IMR-90 (cell line): Measurements from ENCODE around the gene POLD3. TPM values are rescaled to one million over a fixed set of nuclear protein-coding genes. Genes with fewer than 3 reads are reported as not detected.

ENCODE experiments used
- ATAC-seq: fragments of 200-7000 bp; cut with Tn5 transposase; 2 replicates; pipeline ENCODE4 v1.9.1; 2020; ENCODE audit warnings: low read depth, mild to moderate bottlenecking, moderate library complexity
- BruUV-seq: library from RNA; stranded (reverse); fragments of 400-500 nt; replicated peaks from 2 replicates; lab custom pipeline; 2021; lab: Mats Ljungman, UMichigan
- CTCF ChIA-PET: fragments of 300-600 bp; formaldehyde crosslinking; extraction: SDS; loops from one replicate; lab custom pipeline; 2021; ENCODE audit warnings: antibody characterized with exemption; lab: Yijun Ruan, JAX
- POLR2A ChIA-PET: fragments of 300-600 bp; sonication (Branson Sonifier 250); formaldehyde crosslinking; loops from one replicate; lab custom pipeline; 2022; ENCODE audit warnings: antibody characterized with exemption; ENCODE audit not compliant: unreplicated experiment; lab: Charles Lee
- DNase-seq: peaks from one replicate; pipeline ENCODE4 v3.0.0; 2013
- H2AFZ ChIP-seq: replicated peaks from 2 replicates; pipeline ENCODE3; 2013; ENCODE audit warnings: low read length, mild to moderate bottlenecking; ENCODE audit not compliant: poor library complexity
- H2AK5ac ChIP-seq: 2 replicates; pipeline ENCODE4 v1.6.1; 2013; ENCODE audit warnings: low read depth, low read length, inconsistent platforms
- H2AK9ac ChIP-seq: replicated peaks from 2 replicates; pipeline ENCODE3; 2013; ENCODE audit warnings: mild to moderate bottlenecking, low read depth, low read length, moderate library complexity; ENCODE audit not compliant: poor library complexity
- H2BK120ac ChIP-seq: 2 replicates; pipeline ENCODE4 v1.6.1; 2013; ENCODE audit warnings: low read depth, low read length, inconsistent platforms
- H2BK15ac ChIP-seq: 3 replicates; pipeline ENCODE4 v1.6.1; 2013; ENCODE audit warnings: low read depth, low read length, inconsistent platforms
- H2BK20ac ChIP-seq: 2 replicates; pipeline ENCODE4 v1.6.1; 2013; ENCODE audit warnings: low read depth, mild to moderate bottlenecking, inconsistent platforms, low read length, moderate library complexity
- H2BK5ac ChIP-seq: 2 replicates; pipeline ENCODE4 v1.6.1; 2013; ENCODE audit warnings: mild to moderate bottlenecking, low read depth, low read length, inconsistent platforms; ENCODE audit not compliant: poor library complexity, severe bottlenecking
- H3K14ac ChIP-seq: replicated peaks from 2 replicates; pipeline ENCODE4 v1.6.1; 2013; ENCODE audit warnings: low read depth, low read length, inconsistent platforms
- H3K18ac ChIP-seq: 2 replicates; pipeline ENCODE4 v1.6.1; 2013; ENCODE audit warnings: low read depth, low read length, control low read depth
- H3K23ac ChIP-seq: 2 replicates; pipeline ENCODE4 v1.6.1; 2013; ENCODE audit warnings: low read depth, low read length, inconsistent platforms
- H3K27ac ChIP-seq: 2 replicates; pipeline ENCODE4 v1.5.1; 2013; ENCODE audit warnings: mild to moderate bottlenecking, control low read depth, low read length; ENCODE audit not compliant: insufficient read depth
- H3K27me3 ChIP-seq: 2 replicates; pipeline ENCODE4 v1.6.1; 2013; ENCODE audit warnings: low read length; ENCODE audit not compliant: control insufficient read depth, insufficient read depth
- H3K36me3 ChIP-seq: 2 replicates; pipeline ENCODE4 v1.6.1; 2013; ENCODE audit warnings: low read length, mixed read lengths; ENCODE audit not compliant: control insufficient read depth, insufficient read depth
- H3K4ac ChIP-seq: 2 replicates; pipeline ENCODE4 v1.6.1; 2013; ENCODE audit warnings: low read depth, low read length, inconsistent platforms
- H3K4me1 ChIP-seq: 2 replicates; pipeline ENCODE4 v1.6.1; 2013; ENCODE audit warnings: low read length, mixed read lengths; ENCODE audit not compliant: control insufficient read depth, insufficient read depth
- H3K4me2 ChIP-seq: 2 replicates; pipeline ENCODE4 v1.6.1; 2013; ENCODE audit warnings: low read depth, mild to moderate bottlenecking, control low read depth, low read length, moderate library complexity
- H3K4me3 ChIP-seq: 2 replicates; pipeline ENCODE4 v1.5.1; 2013; ENCODE audit warnings: low read depth, mild to moderate bottlenecking, control low read depth, low read length, moderate library complexity; ENCODE audit not compliant: insufficient read depth
- H3K56ac ChIP-seq: 2 replicates; pipeline ENCODE4 v1.6.1; 2013; ENCODE audit warnings: low read length, inconsistent platforms; ENCODE audit not compliant: insufficient read depth; ENCODE audit errors: extremely low read depth
- H3K79me1 ChIP-seq, 2 experiments: 2 replicates each; pipeline ENCODE4 v1.6.1; 2013; ENCODE audit warnings: low read length in 2 of 2, inconsistent platforms in 1 of 2, low read depth in 1 of 2
- H3K9ac ChIP-seq: 2 replicates; pipeline ENCODE4 v1.6.1; 2013; ENCODE audit warnings: low read depth, low read length, control low read depth
- H3K9me1 ChIP-seq: 2 replicates; pipeline ENCODE4 v1.6.1; 2013; ENCODE audit warnings: low read length, inconsistent platforms; ENCODE audit not compliant: insufficient read depth
- H3K9me3 ChIP-seq: 2 replicates; pipeline ENCODE4 v1.6.1; 2013; ENCODE audit warnings: low read length; ENCODE audit not compliant: control insufficient read depth, insufficient read depth
- H4K20me1 ChIP-seq: 2 replicates; pipeline ENCODE4 v1.6.1; 2013; ENCODE audit warnings: low read length, inconsistent platforms; ENCODE audit not compliant: insufficient read depth
- H4K5ac ChIP-seq: 2 replicates; pipeline ENCODE4 v1.6.1; 2013; ENCODE audit warnings: mild to moderate bottlenecking, low read depth, low read length, control low read depth
- H4K8ac ChIP-seq, 2 experiments: 2 replicates each; pipeline ENCODE4 v1.6.1; 2013; ENCODE audit warnings: low read depth in 2 of 2, low read length in 2 of 2, control low read depth in 1 of 2, inconsistent platforms in 1 of 2
- H4K91ac ChIP-seq: 2 replicates; pipeline ENCODE4 v1.6.1; 2013; ENCODE audit warnings: low read depth, low read length, inconsistent platforms; ENCODE audit not compliant: insufficient read depth
- BHLHE40 ChIP-seq: fragments of 150-350 bp; IDR thresholded peaks from 2 replicates; pipeline ENCODE4 v1.6.1; 2016; ENCODE audit warnings: mild to moderate bottlenecking, low read depth, low read length
- CEBPB ChIP-seq: IDR thresholded peaks from 2 replicates; pipeline ENCODE4 v1.6.1; 2012; ENCODE audit warnings: low read depth, low read length, improper control_type of control experiment
- CHD1 ChIP-seq: IDR thresholded peaks from 2 replicates; pipeline ENCODE4 v1.6.1; 2012; ENCODE audit warnings: low read depth, low read length, improper control_type of control experiment
- FOS ChIP-seq: fragments of 150-350 bp; IDR thresholded peaks from 2 replicates; pipeline ENCODE4 v1.6.1; 2016; ENCODE audit warnings: low read depth, low read length
- MAFK ChIP-seq: IDR thresholded peaks from 2 replicates; pipeline ENCODE4 v1.6.1; 2012; ENCODE audit warnings: low read depth, low read length, improper control_type of control experiment
- MAZ ChIP-seq: IDR thresholded peaks from 2 replicates; pipeline ENCODE4 v1.6.1; 2012; ENCODE audit warnings: low read depth, mild to moderate bottlenecking, low read length, improper control_type of control experiment, moderate library complexity, borderline replicate concordance
- MXI1 ChIP-seq: IDR thresholded peaks from 2 replicates; pipeline ENCODE4 v1.6.1; 2012; ENCODE audit warnings: low read depth, mild to moderate bottlenecking, low read length, moderate library complexity, borderline replicate concordance
- NFE2L2 ChIP-seq: fragments of 150-350 bp; IDR thresholded peaks from 2 replicates; pipeline ENCODE4 v1.6.1; 2016; ENCODE audit warnings: low read depth, mild to moderate bottlenecking, low read length
- POLR2A ChIP-seq: IDR thresholded peaks from 2 replicates; pipeline ENCODE4 v1.6.1; 2012; ENCODE audit warnings: mild to moderate bottlenecking, low read depth, low read length
- RAD21 ChIP-seq: IDR thresholded peaks from 2 replicates; pipeline ENCODE4 v1.6.1; 2012; ENCODE audit warnings: low read length, improper control_type of control experiment
- RCOR1 ChIP-seq: IDR thresholded peaks from 2 replicates; pipeline ENCODE4 v1.6.1; 2012; ENCODE audit warnings: mild to moderate bottlenecking, low read length, improper control_type of control experiment; ENCODE audit not compliant: insufficient replicate concordance
- RFX5 ChIP-seq: IDR thresholded peaks from 2 replicates; pipeline ENCODE4 v1.8.0; 2012; ENCODE audit warnings: low read depth, mild to moderate bottlenecking, low read length, moderate library complexity
- SMC3 ChIP-seq: fragments of 150-350 bp; IDR thresholded peaks from 2 replicates; pipeline ENCODE4 v1.6.1; 2016; ENCODE audit warnings: low read depth, mild to moderate bottlenecking, antibody characterized with exemption, low read length, moderate library complexity
- WGBS, 2 experiments: methylation state at CpG; one replicate each; pipeline versions ENCODE4 v1.1.5 to v1.1.7; 2013; ENCODE audit warnings: missing lambda C conversion rate in 2 of 2; ENCODE audit not compliant: insufficient read length in 1 of 2; ENCODE audit errors: extremely low coverage in 2 of 2; 5-methylcytosine and 5-hydroxymethylcytosine counted together
- dilution Hi-C: fragments of 300-500 bp; cut with HindIII; formaldehyde crosslinking; loops from one replicate; pipeline ENCODE4 v1.14.3; 2018; ENCODE audit warnings: low sequenced_read_pairs; ENCODE audit not compliant: unreplicated experiment
- in situ Hi-C: fragments of 300-500 bp; cut with MboI; formaldehyde crosslinking; loops from 3 replicates; pipeline ENCODE4 v1.14.3; 2019; ENCODE audit warnings: low sequenced_read_pairs, inconsistent platforms, mixed read lengths
- intact Hi-C: fragments of 100-400 bp; cut with micrococcal nuclease; formaldehyde crosslinking; loops from 2 replicates; pipeline ENCODE4 v1.10.0; 2022
- polyA plus RNA-seq, 3 experiments: library from polyadenylated mRNA; depleted of rRNA; stranded (reverse); fragments of >200 nt; gene quantifications; 2 replicates each; pipeline ENCODE4 v1.2.3, GENCODE V29; 2012; ENCODE audit warnings: low replicate concordance in 1 of 3
- total RNA-seq: library from RNA; depleted of rRNA; stranded (reverse); fragments of >200 nt; gene quantifications from 2 replicates; pipeline ENCODE4 v1.2.3, GENCODE V29; 2012
- TF ChIP-seq, protein P1 (sequence below): conservative IDR thresholded peaks from 2 replicates; pipeline ENCODE4 v1.5.1; 2012; ENCODE audit warnings: mild to moderate bottlenecking, low read depth, low read length, improper control_type of control experiment
- TF ChIP-seq, protein P2 (sequence below): fragments of 150-350 bp; IDR thresholded peaks from 2 replicates; pipeline ENCODE4 v1.6.1; 2016; ENCODE audit warnings: low read depth, mild to moderate bottlenecking, low read length, moderate library complexity, borderline replicate concordance
- TF ChIP-seq, protein P3 (sequence below): fragments of 150-350 bp; IDR thresholded peaks from 2 replicates; pipeline ENCODE4 v1.6.1; 2017; ENCODE audit warnings: mild to moderate bottlenecking, antibody characterized with exemption, low read length, low read depth

POLD3 gene
- total and polyA plus RNA-seq, 2 of the 4 experiments (the other 2 are of a cell fraction) = 9.1 to 9.2 TPM

DNA sequence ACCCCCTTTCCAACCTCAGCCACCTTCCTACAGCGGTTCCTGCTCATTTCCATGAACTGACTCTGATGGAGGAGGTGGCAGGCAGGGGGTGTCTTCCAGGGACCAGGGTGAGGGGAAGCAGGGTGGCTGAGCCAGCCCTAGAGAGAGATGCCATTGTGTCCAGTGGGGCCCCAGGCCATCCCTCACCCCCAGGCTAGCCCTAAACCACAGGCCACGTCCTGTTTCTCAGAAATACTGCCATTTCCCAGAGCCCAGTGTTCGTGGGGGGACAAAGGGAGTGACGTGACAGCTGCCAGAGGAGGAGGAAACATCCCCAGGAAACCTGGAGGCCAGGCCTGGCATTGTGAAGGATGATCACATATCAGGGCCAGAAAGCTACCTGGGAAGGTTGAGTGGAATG, 99.4 kb downstream of the POLD3 start:
- Histone ChIP-seq H4K8ac (no peak overlapping the region), H2BK15ac (0 out of 3 replicates have a peak overlapping the region, but pooled peaks have one; percentile 52), H3K9me3 (no peaks in the 10 kb centered on the region), H3K36me3 (no peaks in the 10 kb centered on the region), H3K18ac (peak overlapping the region; percentile 32; the same call in 1 of the 2 replicates), H4K91ac (no peak overlapping the region; the same call in 1 of the 2 replicates), H3K27ac (no peak overlapping the region), H3K14ac (no peak overlapping the region; the same call in 1 of the 2 replicates), H3K23ac (no peak overlapping the region), H4K20me1 (no peaks in the 10 kb centered on the region), H3K79me1 (no peaks in the 10 kb centered on the region), H2BK20ac (no peak overlapping the region), H4K5ac (no peak overlapping the region), H3K9ac (no peak overlapping the region), H2AFZ (no peak overlapping the region), H2BK120ac (peak overlapping the region; percentile 17; the same call in 1 of the 2 replicates), H3K9me1 (peaks cover 23% of the 10 kb centered on the region), H3K4me3 (no peak overlapping the region), H3K4me1 (peaks cover 35% of the 10 kb centered on the region), H3K27me3 (no peaks in the 10 kb centered on the region; the same call in 1 of the 2 replicates), H3K4me2 (no peak overlapping the region), H3K4ac (no peak overlapping the region), H2AK5ac (peak overlapping the region; percentile 15; the same call in 1 of the 2 replicates), H2AK9ac (peak overlapping the region; percentile 19), H2BK5ac (no peak overlapping the region), H3K56ac (no peak overlapping the region)
- TF ChIP-seq RFX5 (no peak), RAD21 (no peak), POLR2A (no peak), MXI1 (no peak), SMC3 (no peak), RCOR1 (no peak), NFE2L2 (no peak), MAFK (no peak), FOS (no peak), CHD1 (no peak), CEBPB (no peak), BHLHE40 (no peak), MAZ (no peak)
- TF ChIP-seq, protein P1, sequence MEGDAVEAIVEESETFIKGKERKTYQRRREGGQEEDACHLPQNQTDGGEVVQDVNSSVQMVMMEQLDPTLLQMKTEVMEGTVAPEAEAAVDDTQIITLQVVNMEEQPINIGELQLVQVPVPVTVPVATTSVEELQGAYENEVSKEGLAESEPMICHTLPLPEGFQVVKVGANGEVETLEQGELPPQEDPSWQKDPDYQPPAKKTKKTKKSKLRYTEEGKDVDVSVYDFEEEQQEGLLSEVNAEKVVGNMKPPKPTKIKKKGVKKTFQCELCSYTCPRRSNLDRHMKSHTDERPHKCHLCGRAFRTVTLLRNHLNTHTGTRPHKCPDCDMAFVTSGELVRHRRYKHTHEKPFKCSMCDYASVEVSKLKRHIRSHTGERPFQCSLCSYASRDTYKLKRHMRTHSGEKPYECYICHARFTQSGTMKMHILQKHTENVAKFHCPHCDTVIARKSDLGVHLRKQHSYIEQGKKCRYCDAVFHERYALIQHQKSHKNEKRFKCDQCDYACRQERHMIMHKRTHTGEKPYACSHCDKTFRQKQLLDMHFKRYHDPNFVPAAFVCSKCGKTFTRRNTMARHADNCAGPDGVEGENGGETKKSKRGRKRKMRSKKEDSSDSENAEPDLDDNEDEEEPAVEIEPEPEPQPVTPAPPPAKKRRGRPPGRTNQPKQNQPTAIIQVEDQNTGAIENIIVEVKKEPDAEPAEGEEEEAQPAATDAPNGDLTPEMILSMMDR = no peak
- TF ChIP-seq, protein P2, sequence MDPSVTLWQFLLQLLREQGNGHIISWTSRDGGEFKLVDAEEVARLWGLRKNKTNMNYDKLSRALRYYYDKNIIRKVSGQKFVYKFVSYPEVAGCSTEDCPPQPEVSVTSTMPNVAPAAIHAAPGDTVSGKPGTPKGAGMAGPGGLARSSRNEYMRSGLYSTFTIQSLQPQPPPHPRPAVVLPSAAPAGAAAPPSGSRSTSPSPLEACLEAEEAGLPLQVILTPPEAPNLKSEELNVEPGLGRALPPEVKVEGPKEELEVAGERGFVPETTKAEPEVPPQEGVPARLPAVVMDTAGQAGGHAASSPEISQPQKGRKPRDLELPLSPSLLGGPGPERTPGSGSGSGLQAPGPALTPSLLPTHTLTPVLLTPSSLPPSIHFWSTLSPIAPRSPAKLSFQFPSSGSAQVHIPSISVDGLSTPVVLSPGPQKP = no peak
- TF ChIP-seq, protein P3, sequence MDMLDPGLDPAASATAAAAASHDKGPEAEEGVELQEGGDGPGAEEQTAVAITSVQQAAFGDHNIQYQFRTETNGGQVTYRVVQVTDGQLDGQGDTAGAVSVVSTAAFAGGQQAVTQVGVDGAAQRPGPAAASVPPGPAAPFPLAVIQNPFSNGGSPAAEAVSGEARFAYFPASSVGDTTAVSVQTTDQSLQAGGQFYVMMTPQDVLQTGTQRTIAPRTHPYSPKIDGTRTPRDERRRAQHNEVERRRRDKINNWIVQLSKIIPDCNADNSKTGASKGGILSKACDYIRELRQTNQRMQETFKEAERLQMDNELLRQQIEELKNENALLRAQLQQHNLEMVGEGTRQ = no peak
- intact Hi-C loops (no loop called here), in situ Hi-C loops (no loop called here), dilution Hi-C loops (no loop called here)
- ChIA-PET POLR2A (interaction anchor here (0.6 kb wide), 1 partner anchor 24 kb away, joined by 6 read pairs; no protein-coding TSS in a partner anchor), CTCF (interaction anchor here (0.6 kb wide), 1 partner anchor 11 kb away, joined by 3 read pairs; no protein-coding TSS in a partner anchor)
- no peak for DNase-seq
- ATAC-seq = no peak
- WGBS, 2 experiments = no CpG with 5 or more reads among the region's 4 CpGs
- BruUV-seq = no TSS peak
